IPS DF 6.9 (cell line): ENCODE results near the gene SLC2A9.

Source experiments
- DNase-seq: peaks from one replicate; pipeline ENCODE4 v3.0.0-alpha.2; 2013; ENCODE audit warnings: low read depth, low spot score
- H3K27ac ChIP-seq: one replicate; pipeline ENCODE4 v1.5.1; 2013; ENCODE audit warnings: low read length, control low read depth
- H3K27me3 ChIP-seq: 2 replicates; pipeline ENCODE4 v1.6.1; 2013; ENCODE audit warnings: mild to moderate bottlenecking, low read length; ENCODE audit not compliant: control insufficient read depth, insufficient read depth
- H3K36me3 ChIP-seq: 2 replicates; pipeline ENCODE4 v1.6.1; 2013; ENCODE audit warnings: low read length; ENCODE audit not compliant: control insufficient read depth, insufficient read depth
- H3K4me1 ChIP-seq: 2 replicates; pipeline ENCODE4 v1.6.1; 2013; ENCODE audit warnings: low read length; ENCODE audit not compliant: control insufficient read depth, insufficient read depth
- H3K4me3 ChIP-seq: 2 replicates; pipeline ENCODE4 v1.5.1; 2013; ENCODE audit warnings: mild to moderate bottlenecking, low read length
- H3K9me3 ChIP-seq: 2 replicates; pipeline ENCODE4 v1.6.1; 2013; ENCODE audit warnings: low read length, inconsistent platforms; ENCODE audit not compliant: control insufficient read depth, insufficient read depth
- WGBS: extraction: QIAGEN DNeasy Blood & Tissue Kit; methylation state at CpG from one replicate; pipeline ENCODE4 v1.1.7; 2013; ENCODE audit warnings: mixed read lengths, missing lambda C conversion rate; ENCODE audit not compliant: insufficient read length, insufficient coverage; 5-methylcytosine and 5-hydroxymethylcytosine counted together

SLC2A9 gene

GRCh38 chr4:10030972-10031667 lies 9.8 kb upstream of the SLC2A9 start:
- H3K4me1 ChIP-seq, result no peaks in the 10 kb centered on the region

GRCh38 chr4:10029403-10029802 lies 8.1 kb upstream of the SLC2A9 start:
- H3K27me3 ChIP-seq, result no peaks in the 10 kb centered on the region
- WGBS, result no CpG with 5 or more reads among the region's 4 CpGs

More at GRCh38 chr4:10030972-10031667, 9.8 kb upstream of the SLC2A9 start:
- H3K27ac ChIP-seq, result no peak overlapping the region
- no peak for DNase-seq
- no peaks in the 10 kb centered on the region for H3K27me3 ChIP-seq
- no peaks in the 10 kb centered on the region for H3K9me3 ChIP-seq
- H3K4me3 ChIP-seq, result no peak overlapping the region
- no peaks in the 10 kb centered on the region for H3K36me3 ChIP-seq
- WGBS, result no CpG with 5 or more reads among the region's 7 CpGs

GRCh38 chr4:10028910-10029309 lies 7.6 kb upstream of the SLC2A9 start:
- Histone ChIP-seq H3K4me3 (no peak overlapping the region), H3K27ac (no peak overlapping the region), H3K27me3 (no peaks in the 10 kb centered on the region), H3K9me3 (no peaks in the 10 kb centered on the region), H3K36me3 (no peaks in the 10 kb centered on the region), H3K4me1 (no peaks in the 10 kb centered on the region)
- WGBS, result no CpG with 5 or more reads among the region's 4 CpGs
- DNase-seq, result no peak

More at GRCh38 chr4:10029403-10029802, 8.1 kb upstream of the SLC2A9 start:
- no peaks in the 10 kb centered on the region for H3K9me3 ChIP-seq
- H3K27ac ChIP-seq, result no peak overlapping the region
- H3K4me3 ChIP-seq, result no peak overlapping the region
- H3K4me1 ChIP-seq, result no peaks in the 10 kb centered on the region
- H3K36me3 ChIP-seq, result no peaks in the 10 kb centered on the region
- no peak for DNase-seq

GRCh38 chr4:10026485-10026884 lies 5.2 kb upstream of the SLC2A9 start:
- no CpG with 5 or more reads among the region's 9 CpGs for WGBS
- Histone ChIP-seq H3K4me1 (no peaks in the 10 kb centered on the region), H3K36me3 (no peaks in the 10 kb centered on the region)

GRCh38 chr4:10025230-10025806 lies 4.0 kb upstream of the SLC2A9 start:
- no CpG with 5 or more reads among the region's 3 CpGs for WGBS
- Histone ChIP-seq H3K9me3 (no peaks in the 10 kb centered on the region), H3K27me3 (no peaks in the 10 kb centered on the region), H3K4me3 (no peak overlapping the region), H3K4me1 (no peaks in the 10 kb centered on the region), H3K36me3 (no peaks in the 10 kb centered on the region; the same call in 1 of the 2 replicates), H3K27ac (no peak overlapping the region)
- no peak for DNase-seq

More at GRCh38 chr4:10026485-10026884, 5.2 kb upstream of the SLC2A9 start:
- no peaks in the 10 kb centered on the region for H3K27me3 ChIP-seq
- H3K4me3 ChIP-seq, result no peak overlapping the region
- no peaks in the 10 kb centered on the region for H3K9me3 ChIP-seq
- H3K27ac ChIP-seq, result no peak overlapping the region
- no peak for DNase-seq

GRCh38 chr4:10024303-10024702 lies 3.0 kb upstream of the SLC2A9 start:
- no peaks in the 10 kb centered on the region; the same call in 1 of the 2 replicates for H3K36me3 ChIP-seq
- no peaks in the 10 kb centered on the region for H3K9me3 ChIP-seq
- H3K27me3 ChIP-seq, result no peaks in the 10 kb centered on the region
- no peak overlapping the region for H3K4me3 ChIP-seq
- no peak for DNase-seq
- no peak overlapping the region for H3K27ac ChIP-seq
- no CpG with 5 or more reads among the region's 2 CpGs for WGBS
- H3K4me1 ChIP-seq, result peaks cover 3% of the 10 kb centered on the region

GRCh38 chr4:10023806-10024205 lies 2.5 kb upstream of the SLC2A9 start:
- Histone ChIP-seq H3K36me3 (no peaks in the 10 kb centered on the region; the same call in 1 of the 2 replicates), H3K9me3 (no peaks in the 10 kb centered on the region), H3K4me3 (no peak overlapping the region), H3K27me3 (no peaks in the 10 kb centered on the region), H3K4me1 (peaks cover 4% of the 10 kb centered on the region), H3K27ac (no peak overlapping the region)
- no CpG with 5 or more reads among the region's 7 CpGs for WGBS
- no peak for DNase-seq

- Histone ChIP-seq H3K9me3 (no peaks in the 10 kb centered on the region), H3K36me3 (no peaks in the 10 kb centered on the region; the same call in 1 of the 2 replicates), H3K4me3 (no peak overlapping the region), H3K4me1 (peaks cover 4% of the 10 kb centered on the region), H3K27me3 (no peaks in the 10 kb centered on the region), H3K27ac (no peak overlapping the region)
- no CpG with 5 or more reads among the region's 5 CpGs for WGBS
- no peak for DNase-seq
Measured at GRCh38 chr4:10023050-10023419, 1.7 kb upstream of the SLC2A9 start.

GRCh38 chr4:10022346-10023049 lies 1.2 kb upstream of the SLC2A9 start:
- no CpG with 5 or more reads among the region's 14 CpGs for WGBS
- no peaks in the 10 kb centered on the region for H3K9me3 ChIP-seq
- H3K27me3 ChIP-seq, result no peaks in the 10 kb centered on the region
- no peak overlapping the region for H3K27ac ChIP-seq
- H3K4me1 ChIP-seq, result peaks cover 4% of the 10 kb centered on the region
- no peak for DNase-seq
- no peak overlapping the region for H3K4me3 ChIP-seq
- no peaks in the 10 kb centered on the region; the same call in 1 of the 2 replicates for H3K36me3 ChIP-seq

- H3K4me3 ChIP-seq, result no peak overlapping the region
- WGBS, result no CpG with 5 or more reads among the region's 5 CpGs
- H3K27me3 ChIP-seq, result no peaks in the 10 kb centered on the region
- DNase-seq, result no peak
- peaks cover 4% of the 10 kb centered on the region for H3K4me1 ChIP-seq
- no peaks in the 10 kb centered on the region for H3K9me3 ChIP-seq
- no peaks in the 10 kb centered on the region; the same call in 1 of the 2 replicates for H3K36me3 ChIP-seq
- H3K27ac ChIP-seq, result no peak overlapping the region
Measured at GRCh38 chr4:10021653-10022023, 341 bp upstream of the SLC2A9 start.
